Skeletal muscle tissue (tissue), 4 donors: Measurements from ENCODE around the gene PGPEP1. TPM values are rescaled to one million over a fixed set of nuclear protein-coding genes. Genes with fewer than 3 reads are reported as not detected.
"Not testable (repeated sequence)": the region's sequence is repeated elsewhere in the genome, so short reads cannot be mapped to it uniquely, and the experiment has no call there.

ENCODE experiments used
- H3K27ac ChIP-seq: one replicate; pipeline ENCODE4 v1.7.0; 2013; ENCODE audit warnings: mild to moderate bottlenecking, low read depth, low read length, inconsistent platforms
- H3K27me3 ChIP-seq, 3 donors: one replicate each; pipeline ENCODE4 v1.7.0; 2013; ENCODE audit warnings: low read length in 3 of 3; ENCODE audit not compliant: control insufficient read depth in 3 of 3, insufficient read depth in 3 of 3
- H3K36me3 ChIP-seq, 3 donors: one replicate each; pipeline ENCODE4 v1.7.0; 2013; ENCODE audit warnings: low read length in 3 of 3; ENCODE audit not compliant: control insufficient read depth in 3 of 3, insufficient read depth in 3 of 3
- H3K4me1 ChIP-seq, 3 donors: one replicate each; pipeline ENCODE4 v1.7.0; 2013; ENCODE audit warnings: low read length in 3 of 3, mild to moderate bottlenecking in 3 of 3; ENCODE audit not compliant: control insufficient read depth in 3 of 3, insufficient read depth in 3 of 3
- H3K4me3 ChIP-seq, 3 donors: one replicate each; pipeline ENCODE4 v1.7.0; 2013; ENCODE audit warnings: low read length in 3 of 3
- H3K9ac ChIP-seq, 3 donors: one replicate each; pipeline ENCODE4 v1.7.0; 2013; ENCODE audit warnings: low read length in 3 of 3, mild to moderate bottlenecking in 3 of 3, moderate library complexity in 2 of 3, low read depth in 1 of 3
- H3K9me3 ChIP-seq, 3 donors: one replicate each; pipeline ENCODE4 v1.7.0; 2013; ENCODE audit warnings: low read length in 3 of 3; ENCODE audit not compliant: control insufficient read depth in 3 of 3
- total RNA-seq: library from RNA; depleted of rRNA; stranded (reverse); fragments of >200 nt; gene quantifications from one replicate; pipeline ENCODE4 v1.2.3, GENCODE V29; 2014
- donor health status: Osteomylitis.

PGPEP1 gene
- total RNA-seq, 1 donor from 2014 or later: 10.4 TPM

DNA sequence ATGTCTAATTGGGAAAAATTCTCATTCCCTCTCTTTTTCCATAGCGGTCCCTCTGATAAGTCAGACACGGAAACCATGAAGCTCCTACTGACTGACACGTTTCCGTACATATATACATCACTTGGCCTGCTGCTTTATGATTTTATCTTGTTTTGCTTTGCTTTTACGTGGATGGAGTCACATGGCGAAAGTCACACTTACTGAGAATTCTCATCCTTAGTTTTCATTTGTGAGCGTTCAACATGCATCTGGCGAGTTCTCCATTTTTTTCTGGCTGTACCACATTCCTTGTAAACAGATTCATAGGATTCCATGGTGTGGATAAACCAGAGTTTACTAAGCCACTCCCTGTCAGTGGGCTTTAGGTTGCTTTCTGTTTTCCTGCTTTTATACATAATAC lies 21.2 kb downstream of the PGPEP1 start:
- H3K27me3 ChIP-seq: no peaks in the 10 kb centered on the region
- no peak overlapping the region for H3K9ac ChIP-seq
- no peak overlapping the region for H3K27ac ChIP-seq
- peaks cover 5 to 18% (median 11%) of the 10 kb centered on the region in 3 donors for H3K4me1 ChIP-seq
- peaks cover 0 to 3% (median 0%) of the 10 kb centered on the region in 3 donors for H3K9me3 ChIP-seq
- no peak overlapping the region for H3K4me3 ChIP-seq
- peaks cover 29 to 31% (median 30%) of the 10 kb centered on the region in 3 donors for H3K36me3 ChIP-seq

DNA sequence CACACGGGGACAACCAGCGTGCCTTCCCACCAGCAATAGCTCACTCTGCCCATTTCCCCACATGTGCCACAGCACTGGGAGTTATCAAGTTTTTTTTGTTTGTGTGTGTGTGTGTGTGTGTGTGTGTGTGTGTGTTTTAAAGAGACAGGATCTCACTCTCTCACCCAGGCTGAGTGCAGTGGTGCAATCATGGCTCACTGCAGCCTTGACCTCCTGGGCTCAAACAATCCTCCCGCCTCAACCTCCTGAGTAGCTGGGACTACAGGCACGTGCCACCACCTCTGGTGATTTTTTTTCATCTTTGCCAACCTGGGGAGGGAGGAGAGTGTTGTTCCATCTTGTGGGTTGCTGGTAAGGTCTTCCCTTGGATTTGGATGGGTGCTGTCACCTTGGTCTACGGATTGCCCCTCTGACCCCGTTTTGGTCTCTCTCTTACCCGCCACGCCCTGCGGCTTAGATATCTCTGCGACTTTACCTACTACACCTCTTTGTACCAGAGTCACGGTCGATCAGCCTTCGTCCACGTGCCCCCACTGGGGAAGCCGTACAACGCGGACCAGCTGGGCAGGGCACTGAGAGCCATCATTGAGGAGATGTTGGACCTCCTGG lies 22.6 kb downstream of the PGPEP1 start:
- Histone ChIP-seq H3K4me1 (peaks cover 5 to 14% (median 11%) of the 10 kb centered on the region in 3 donors), H3K9ac (no peak overlapping the region), H3K9me3 (no peaks in the 10 kb centered on the region), H3K4me3 (no peak overlapping the region), H3K27ac (no peak overlapping the region), H3K27me3 (no peaks in the 10 kb centered on the region), H3K36me3 (peaks cover 17 to 19% (median 17%) of the 10 kb centered on the region in 3 donors)

DNA sequence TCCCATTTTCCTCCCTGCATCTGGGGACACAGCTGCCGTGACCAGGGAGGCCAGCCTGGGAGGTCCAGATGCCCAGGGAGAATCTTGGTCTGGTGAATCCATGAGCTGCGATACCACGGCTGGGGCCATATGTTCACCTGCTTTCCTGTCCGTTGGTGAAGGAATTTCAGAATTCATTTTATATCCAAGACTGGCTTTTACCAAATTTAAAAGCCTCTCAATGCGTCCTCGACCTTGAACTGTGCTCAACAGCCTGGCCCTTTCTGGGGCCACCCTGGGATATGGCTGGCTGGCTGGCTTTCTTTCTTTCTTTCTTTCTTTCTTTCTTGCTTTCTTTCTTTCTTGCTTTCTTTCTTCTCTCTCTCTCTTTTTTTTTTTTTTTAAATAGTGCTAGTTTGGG lies 23.4 kb downstream of the PGPEP1 start:
- Histone ChIP-seq H3K9me3 (no peaks in the 10 kb centered on the region), H3K4me1 (peaks cover 5 to 14% (median 11%) of the 10 kb centered on the region in 3 donors), H3K27ac (no peak overlapping the region), H3K9ac (no peak overlapping the region), H3K27me3 (no peaks in the 10 kb centered on the region), H3K4me3 (no peak overlapping the region), H3K36me3 (peaks cover 13 to 19% (median 17%) of the 10 kb centered on the region in 3 donors)

DNA sequence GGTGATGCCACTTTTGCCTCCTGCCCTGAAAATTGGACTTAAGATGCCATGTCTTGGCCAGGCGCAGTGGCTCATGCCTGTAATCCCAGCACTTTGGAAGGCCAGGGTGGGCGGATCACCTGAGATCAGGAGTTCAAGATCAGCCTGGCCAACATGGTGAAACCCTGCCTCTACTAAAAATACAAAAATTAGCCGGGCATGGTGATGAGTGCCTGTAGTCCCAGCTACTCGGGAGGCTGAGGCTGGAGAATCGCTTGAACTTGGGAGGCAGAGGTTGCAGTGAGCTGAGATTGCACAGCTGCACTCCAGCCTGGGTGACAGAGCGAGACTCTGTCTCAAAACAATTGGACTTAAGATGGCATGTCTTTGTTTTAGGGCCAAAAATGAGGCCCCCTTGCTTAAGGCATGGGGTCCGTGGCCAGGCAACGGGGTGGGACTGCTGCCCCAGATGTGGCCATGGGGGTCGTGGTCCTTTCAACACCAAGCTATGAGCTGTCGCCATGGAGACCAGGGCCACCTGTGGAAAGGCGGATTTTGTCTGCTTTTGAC lies 24.0 kb downstream of the PGPEP1 start:
- Histone ChIP-seq H3K4me1 (peaks cover 5 to 14% (median 11%) of the 10 kb centered on the region in 3 donors), H3K36me3 (peaks cover 13 to 17% (median 17%) of the 10 kb centered on the region in 3 donors), H3K27ac (peak overlapping the region; percentile 69), H3K4me3 (peak overlapping the region in 1 of 3 donors; percentile 13), H3K9ac (peak overlapping the region in 1 of 3 donors; percentile 62)
- H3K27me3 ChIP-seq, H3K9me3 ChIP-seq: not testable (repeated sequence)

DNA sequence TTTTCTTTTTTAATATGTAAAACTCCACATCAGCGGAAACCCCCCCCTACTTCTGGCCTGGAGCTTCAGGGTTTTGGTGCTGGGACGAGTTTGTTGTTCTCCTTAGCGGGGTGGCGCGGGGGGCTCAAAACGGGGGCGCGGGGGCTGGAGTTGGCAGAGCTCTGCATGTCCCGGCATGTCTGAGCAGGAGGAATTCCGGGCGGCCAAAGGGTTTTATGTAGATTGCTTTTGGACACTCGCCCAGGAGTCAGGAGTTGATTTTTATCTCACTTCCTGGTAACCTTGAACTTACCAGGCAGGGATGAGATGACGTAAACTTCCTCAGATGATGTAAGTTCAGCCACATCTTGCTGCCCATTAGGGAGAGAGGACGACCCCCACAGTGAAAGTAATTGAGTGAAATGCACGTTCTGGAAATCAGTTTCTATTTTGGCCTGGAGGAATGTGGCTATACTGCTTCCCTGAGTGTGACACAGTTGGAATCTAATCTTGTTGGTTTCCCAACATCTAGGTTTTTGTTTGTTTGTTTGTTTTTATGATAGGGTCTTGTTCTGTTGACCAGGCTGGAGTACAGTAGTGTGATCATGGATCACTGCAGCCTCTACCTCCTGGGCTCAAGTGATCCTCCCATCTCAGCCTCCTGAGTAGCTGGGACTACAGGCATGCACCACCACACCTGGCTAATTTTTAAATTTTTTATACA lies 24.6 kb downstream of the PGPEP1 start:
- H3K4me1 ChIP-seq: peaks cover 5 to 17% (median 11%) of the 10 kb centered on the region in 3 donors
- peak overlapping the region; percentile 69 for H3K27ac ChIP-seq
- H3K9me3 ChIP-seq: no peaks in the 10 kb centered on the region
- H3K27me3 ChIP-seq: no peaks in the 10 kb centered on the region
- H3K36me3 ChIP-seq: peaks cover 12 to 17% (median 17%) of the 10 kb centered on the region in 3 donors
- H3K4me3 ChIP-seq: peak overlapping the region in 1 of 3 donors; percentile 13
- peak overlapping the region in 1 of 3 donors; percentile 62 for H3K9ac ChIP-seq

DNA sequence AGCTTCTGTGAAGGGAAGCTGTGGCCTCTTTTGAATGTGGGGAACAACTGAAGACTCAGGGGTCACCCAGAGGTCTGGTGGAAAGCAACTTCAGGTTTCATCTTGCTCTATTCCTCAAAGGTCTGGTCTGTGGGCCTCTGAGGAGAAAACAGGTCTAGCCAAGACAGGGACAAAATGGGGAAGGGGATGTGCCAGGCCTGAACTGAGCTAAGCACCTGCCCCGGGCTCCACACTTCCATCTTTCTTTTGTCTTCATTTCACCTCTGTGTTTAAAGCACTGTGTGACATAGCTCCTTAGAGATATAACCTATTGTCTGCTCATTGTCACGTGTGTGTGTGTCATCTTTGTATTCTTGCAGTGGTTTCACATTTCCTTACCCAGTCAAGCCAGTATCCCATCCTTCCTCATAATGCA lies 25.6 kb downstream of the PGPEP1 start:
- Histone ChIP-seq H3K9me3 (no peaks in the 10 kb centered on the region), H3K36me3 (peaks cover 11 to 17% (median 17%) of the 10 kb centered on the region in 3 donors), H3K27ac (peak overlapping the region; percentile 52), H3K4me3 (no peak overlapping the region), H3K9ac (peak overlapping the region in 1 of 3 donors; percentile 25), H3K27me3 (no peaks in the 10 kb centered on the region), H3K4me1 (peaks cover 5 to 17% (median 11%) of the 10 kb centered on the region in 3 donors)

DNA sequence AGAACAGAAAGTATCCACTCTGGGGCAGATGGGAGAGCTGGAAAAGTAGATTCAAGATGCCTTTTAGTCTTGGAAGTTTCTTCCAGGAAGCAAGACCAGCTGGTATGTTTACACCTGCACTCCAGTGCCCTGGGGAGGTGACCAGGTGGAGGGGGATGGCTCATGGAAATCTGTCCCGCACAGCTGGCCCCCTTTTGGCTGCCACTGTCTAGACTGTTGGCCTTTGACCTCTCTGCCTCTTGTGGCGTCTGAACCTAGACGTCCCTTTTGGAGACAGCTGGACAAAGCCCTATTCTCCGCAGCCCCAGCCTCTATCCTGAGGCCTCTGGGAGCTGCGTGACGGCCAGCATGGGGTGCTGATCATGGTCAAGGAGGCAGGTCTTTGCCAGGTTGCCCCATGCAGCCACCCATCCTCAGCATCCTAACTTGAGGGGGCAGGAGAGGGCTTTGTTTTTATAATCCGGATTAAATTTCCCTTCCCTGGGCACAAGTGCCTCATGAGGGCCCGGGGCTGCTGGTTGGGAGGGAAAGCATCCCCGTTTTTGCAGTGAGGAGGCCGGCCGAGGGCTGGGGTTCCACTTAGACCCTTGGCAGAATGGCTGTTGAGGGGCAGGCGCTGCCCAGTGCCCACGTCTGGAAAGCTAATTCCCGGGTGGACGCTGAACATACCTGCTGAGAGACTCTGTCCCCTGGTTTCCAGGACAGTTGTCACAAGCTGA lies 28.3 kb downstream of the PGPEP1 start:
- H3K27ac ChIP-seq: no peak overlapping the region
- H3K9me3 ChIP-seq: no peaks in the 10 kb centered on the region
- H3K9ac ChIP-seq: no peak overlapping the region
- peaks cover 3 to 5% (median 3%) of the 10 kb centered on the region in 3 donors for H3K36me3 ChIP-seq
- H3K27me3 ChIP-seq: no peaks in the 10 kb centered on the region
- peaks cover 8 to 16% (median 15%) of the 10 kb centered on the region in 3 donors for H3K4me1 ChIP-seq
- no peak overlapping the region for H3K4me3 ChIP-seq

DNA sequence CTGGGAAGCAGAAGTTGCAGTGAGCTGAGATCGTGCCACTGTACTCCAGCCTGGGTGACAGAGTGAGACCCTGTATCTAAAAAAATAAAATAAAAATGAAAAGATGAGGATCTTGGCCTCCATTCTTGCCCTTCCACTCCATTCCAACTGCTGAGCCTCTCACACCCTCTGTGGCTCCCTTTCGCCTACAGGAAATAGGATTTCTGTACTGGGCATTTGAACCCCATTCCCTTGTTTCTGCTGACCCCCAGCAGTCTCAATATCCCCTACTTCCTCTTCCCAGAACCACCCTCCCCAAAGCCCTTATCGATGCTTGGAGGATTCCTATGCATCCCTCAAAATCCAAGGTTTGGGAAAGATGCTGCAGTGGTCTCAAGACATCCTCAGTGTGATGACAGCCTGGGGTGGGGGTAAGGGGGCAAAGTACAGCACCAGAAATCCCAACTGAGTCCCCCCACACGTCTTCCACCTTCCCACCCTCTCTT lies 33.1 kb downstream of the PGPEP1 start:
- Histone ChIP-seq H3K9ac (peak overlapping the region in 2 of 3 donors; percentile 3 to 71), H3K36me3 (no peaks in the 10 kb centered on the region), H3K4me3 (no peak overlapping the region), H3K9me3 (no peaks in the 10 kb centered on the region), H3K27ac (peak overlapping the region; percentile 90), H3K27me3 (no peaks in the 10 kb centered on the region), H3K4me1 (peaks cover 15 to 18% (median 18%) of the 10 kb centered on the region in 3 donors)

DNA sequence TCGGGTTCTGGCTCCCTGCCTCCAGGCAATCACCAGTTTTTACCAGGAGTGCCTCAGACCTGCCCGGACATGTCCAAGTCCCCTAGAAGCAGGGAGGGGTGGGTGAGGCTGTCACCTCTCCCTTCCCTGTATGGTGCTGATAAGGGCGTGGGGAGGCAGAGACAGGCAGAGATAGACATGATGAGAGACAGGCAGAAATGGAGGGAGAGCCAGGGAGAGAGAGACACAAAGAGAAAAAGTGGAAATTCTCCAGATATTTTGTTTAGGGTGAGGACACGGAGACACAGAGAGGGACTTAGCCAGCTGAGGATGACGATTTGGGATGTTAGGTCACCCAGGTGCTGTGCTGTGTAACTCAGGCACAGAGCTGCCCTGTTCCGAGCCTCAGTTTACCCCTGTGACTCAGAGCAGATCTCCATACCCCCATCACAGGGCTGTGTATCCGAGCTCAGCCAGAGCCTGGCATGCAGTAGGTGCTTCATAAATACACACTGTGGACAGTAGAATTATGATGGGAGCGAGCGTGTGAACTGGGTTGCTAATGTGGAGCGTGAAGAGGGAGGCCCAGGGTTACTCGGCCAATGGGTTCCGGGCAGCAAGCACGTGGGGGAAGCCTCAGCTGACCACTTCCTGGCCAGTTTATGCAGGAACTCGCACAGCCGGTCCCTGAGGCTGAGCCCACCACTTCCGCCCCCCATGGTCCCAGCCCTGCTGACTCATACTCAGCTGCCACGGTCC lies 33.7 kb downstream of the PGPEP1 start:
- Histone ChIP-seq H3K36me3 (no peaks in the 10 kb centered on the region), H3K9ac (peak overlapping the region; percentile 44 to 71 (median 54)), H3K4me3 (peak overlapping the region in 1 of 3 donors; percentile 49), H3K27me3 (no peaks in the 10 kb centered on the region), H3K9me3 (no peaks in the 10 kb centered on the region), H3K4me1 (peaks cover 15 to 22% (median 19%) of the 10 kb centered on the region in 3 donors), H3K27ac (peak overlapping the region; percentile 90)
